Measurements from ENCODE around the gene ZNF764. TPM values are rescaled to one million over a fixed set of nuclear protein-coding genes. Genes with fewer than 3 reads are reported as not detected.

Gene ZNF764
- total RNA-seq, 4 donors from 2014 or later, result 3.7 to 5.5 (median 4.9) TPM

- Histone ChIP-seq H3K4me1 (peaks cover 33% of the 10 kb centered on the region in 2 donors), H3K27ac (peak overlapping the region; percentile 90 to 96 (median 94)), H3K36me3 (peaks cover 0 to 10% of the 10 kb centered on the region in 2 donors), H3K4me3 (peak overlapping the region; percentile 65 to 88 (median 82)), H3K9me3 (no peaks in the 10 kb centered on the region), H3K27me3 (no peaks in the 10 kb centered on the region)
- no peak for ATAC-seq
- TF ChIP-seq POLR2A (IDR thresholded peaks at IDR 0.05) (no peak), CTCF (IDR thresholded peaks at IDR 0.05 in 4 of 5, conservative IDR thresholded peaks at IDR 0.05 in 1 of 5) (no peak)
- in situ Hi-C loops (cut with MboI; ENCODE audit: low sequenced_read_pairs in 4 of 4) (loop anchor here in 2 of 4 donors (10.0 kb wide), 2 partner anchors 88 to 98 kb away; partner anchors contain the start of genes DCTPP1 (in 1 of the 2) and SEPHS2 (in 1 of the 2)), intact Hi-C loops (cut with DNase I; ENCODE audit: low total_unique reads) (loop anchor here (10.0 kb wide), 1 partner anchor 538 kb away; the partner anchor contains the start of genes HIRIP3 and INO80E)
- peak in 1 of 2 donors; percentile 51 for DNase-seq
These were observed 25.0 kb downstream of the ZNF764 start for GRCh38 chr16:30533146-30533522.

GRCh38 chr16:30532285-30533145 is 25.7 kb downstream of the ZNF764 start:
- Histone ChIP-seq H3K36me3 (peaks cover 0 to 10% of the 10 kb centered on the region in 2 donors), H3K9me3 (no peaks in the 10 kb centered on the region), H3K27me3 (no peaks in the 10 kb centered on the region), H3K27ac (peak overlapping the region; percentile 90 to 96 (median 94)), H3K4me3 (no peak overlapping the region), H3K4me1 (peaks cover 39% of the 10 kb centered on the region in 2 donors)
- DNase-seq (no peak), ATAC-seq (no peak)
- no peak for TF ChIP-seq CTCF (IDR thresholded peaks at IDR 0.05 in 4 of 5, conservative IDR thresholded peaks at IDR 0.05 in 1 of 5)
- in situ Hi-C loops (cut with MboI; ENCODE audit: low sequenced_read_pairs in 4 of 4), result loop anchor here in 2 of 4 donors (10.0 kb wide), 2 partner anchors 88 to 98 kb away; partner anchors contain the start of genes DCTPP1 (in 1 of the 2) and SEPHS2 (in 1 of the 2)
- intact Hi-C loops (cut with DNase I; ENCODE audit: low total_unique reads), result loop anchor here (10.0 kb wide), 1 partner anchor 538 kb away; the partner anchor contains the start of genes HIRIP3 and INO80E

- ATAC-seq, result no peak
- no peaks in the 10 kb centered on the region for H3K9me3 ChIP-seq
- peaks cover 0 to 10% of the 10 kb centered on the region in 2 donors for H3K36me3 ChIP-seq
- H3K27me3 ChIP-seq, result no peaks in the 10 kb centered on the region
- in situ Hi-C loops (cut with MboI; ENCODE audit: low sequenced_read_pairs in 4 of 4) (loop anchor here in 2 of 4 donors (10.0 kb wide), 2 partner anchors 86 to 96 kb away; partner anchors contain the start of genes DCTPP1 (in 1 of the 2) and SEPHS2 (in 1 of the 2)), intact Hi-C loops (cut with DNase I; ENCODE audit: low total_unique reads) (loop anchor here (10.0 kb wide), 1 partner anchor 536 kb away; the partner anchor contains the start of genes HIRIP3 and INO80E)
- TF ChIP-seq CTCF (IDR thresholded peaks at IDR 0.05 in 4 of 5, conservative IDR thresholded peaks at IDR 0.05 in 1 of 5) (no peak), POLR2A (IDR thresholded peaks at IDR 0.05) (no peak)
- H3K4me3 ChIP-seq, result no peak overlapping the region
- H3K4me1 ChIP-seq, result peaks cover 34 to 40% of the 10 kb centered on the region in 2 donors
- DNase-seq, result no peak
- H3K27ac ChIP-seq, result peak overlapping the region in 3 of 4 donors; percentile 30 to 96 (median 43)
These were observed 27.8 kb downstream of the ZNF764 start for GRCh38 chr16:30530163-30531037.

GRCh38 chr16:30528799-30529457 is 29.2 kb downstream of the ZNF764 start:
- peaks cover 31 to 47% of the 10 kb centered on the region in 2 donors for H3K4me1 ChIP-seq
- TF ChIP-seq POLR2A (IDR thresholded peaks at IDR 0.05) (no peak), CTCF (IDR thresholded peaks at IDR 0.05 in 4 of 5, conservative IDR thresholded peaks at IDR 0.05 in 1 of 5) (no peak)
- H3K36me3 ChIP-seq, result peaks cover 0 to 20% of the 10 kb centered on the region in 2 donors
- no peak for DNase-seq
- no peak overlapping the region for H3K4me3 ChIP-seq
- H3K9me3 ChIP-seq, result no peaks in the 10 kb centered on the region
- no peak for ATAC-seq
- in situ Hi-C loops (cut with MboI; ENCODE audit: low sequenced_read_pairs in 4 of 4) (loop anchor here in 2 of 4 donors (10.0 kb wide), 1 partner anchor 94 kb away; the partner anchor contains the start of gene DCTPP1 (in 2 of the 2)), intact Hi-C loops (cut with DNase I; ENCODE audit: low total_unique reads) (loop anchor here (5.0 to 10.0 kb wide), 2 partner anchors 543 to 714 kb away; partner anchors contain the start of genes PAGR1, PRRT2, ZNF646 and ZNF668)
- H3K27me3 ChIP-seq, result no peaks in the 10 kb centered on the region
- H3K27ac ChIP-seq, result peak overlapping the region; percentile 96 to 100 (median 97)

All from gastrocnemius medialis (tissue), 4 donors.